Measurements from ENCODE around the gene BMP6.

DNA sequence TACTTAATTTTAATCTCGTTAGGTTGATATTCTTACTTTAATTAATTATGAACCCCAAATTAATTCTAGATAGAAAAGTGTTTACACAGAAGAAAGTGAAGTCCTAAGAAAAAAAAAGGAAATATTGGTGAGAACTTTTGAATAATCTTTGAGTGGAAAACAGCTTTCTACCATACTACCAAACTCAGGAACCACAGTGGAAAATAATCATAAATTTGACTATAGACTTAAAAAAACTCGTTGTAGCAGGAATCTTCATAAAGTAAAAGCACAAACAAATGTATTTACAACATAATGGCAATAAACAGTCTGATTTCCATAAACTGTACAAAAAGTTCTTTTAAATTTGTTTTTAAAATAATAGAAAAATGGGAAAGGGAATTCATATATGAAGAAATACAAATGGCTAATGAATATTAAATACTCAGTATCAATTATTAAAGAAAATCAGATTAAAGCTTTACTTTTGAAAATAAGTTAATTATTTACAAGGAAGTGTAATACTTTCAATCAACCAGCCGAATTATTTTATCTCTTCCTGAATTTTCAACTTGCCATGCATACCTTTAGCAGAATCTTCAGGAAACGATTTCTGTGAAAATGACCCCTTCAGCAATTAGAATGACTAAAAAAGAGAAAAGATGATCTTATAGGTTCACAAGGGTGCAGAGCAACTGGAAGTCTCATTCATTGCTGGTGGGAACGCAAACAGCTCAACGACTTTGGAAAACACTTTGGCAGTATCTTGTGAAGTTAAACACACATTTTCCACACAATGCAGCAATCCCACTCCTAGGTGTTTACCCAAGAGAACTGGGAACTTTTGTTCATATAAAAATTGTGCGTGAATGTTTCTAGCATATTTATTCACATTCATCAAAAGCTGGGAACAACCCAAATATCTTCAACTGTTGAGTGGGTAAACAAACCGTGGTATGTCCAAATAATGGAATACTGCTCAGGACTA lies 38.5 kb upstream of the BMP6 start:
- TF ChIP-seq, protein P1, sequence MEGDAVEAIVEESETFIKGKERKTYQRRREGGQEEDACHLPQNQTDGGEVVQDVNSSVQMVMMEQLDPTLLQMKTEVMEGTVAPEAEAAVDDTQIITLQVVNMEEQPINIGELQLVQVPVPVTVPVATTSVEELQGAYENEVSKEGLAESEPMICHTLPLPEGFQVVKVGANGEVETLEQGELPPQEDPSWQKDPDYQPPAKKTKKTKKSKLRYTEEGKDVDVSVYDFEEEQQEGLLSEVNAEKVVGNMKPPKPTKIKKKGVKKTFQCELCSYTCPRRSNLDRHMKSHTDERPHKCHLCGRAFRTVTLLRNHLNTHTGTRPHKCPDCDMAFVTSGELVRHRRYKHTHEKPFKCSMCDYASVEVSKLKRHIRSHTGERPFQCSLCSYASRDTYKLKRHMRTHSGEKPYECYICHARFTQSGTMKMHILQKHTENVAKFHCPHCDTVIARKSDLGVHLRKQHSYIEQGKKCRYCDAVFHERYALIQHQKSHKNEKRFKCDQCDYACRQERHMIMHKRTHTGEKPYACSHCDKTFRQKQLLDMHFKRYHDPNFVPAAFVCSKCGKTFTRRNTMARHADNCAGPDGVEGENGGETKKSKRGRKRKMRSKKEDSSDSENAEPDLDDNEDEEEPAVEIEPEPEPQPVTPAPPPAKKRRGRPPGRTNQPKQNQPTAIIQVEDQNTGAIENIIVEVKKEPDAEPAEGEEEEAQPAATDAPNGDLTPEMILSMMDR (IDR thresholded peaks at IDR 0.05) = no peak
- no peak for TF ChIP-seq EP300 (IDR thresholded peaks at IDR 0.05)
